Measurements from ENCODE around the gene WDTC1. TPM values are rescaled to one million over a fixed set of nuclear protein-coding genes. Genes with fewer than 3 reads are reported as not detected.

Gene WDTC1
- total RNA-seq, 1 experiment from 2014 or later, result 26.6 TPM

GRCh38 chr1:27327964-27328363 lies 93.5 kb downstream of the WDTC1 start:
- intact Hi-C loops (cut with micrococcal nuclease), result no loop called here
- H3K79me2 ChIP-seq (ENCODE audit: insufficient read depth, low read length), result peaks cover 78% of the 10 kb centered on the region
- no peak overlapping the region for H2AFZ ChIP-seq (ENCODE audit: low read depth, low read length, poor library complexity, severe bottlenecking)
- peaks cover 7 to 9% of the 10 kb centered on the region in 2 experiments; a peak in 3 of 4 replicates for H3K4me1 ChIP-seq (ENCODE audit: control insufficient read depth in 1 of 2, insufficient read depth in 2 of 2, low read length in 2 of 2)
- BruUV-seq (replicated peaks), result no TSS peak
- H4K20me1 ChIP-seq (ENCODE audit: insufficient read depth), result no peaks in the 10 kb centered on the region
- no peak overlapping the region for H3K4me3 ChIP-seq (replicated peaks in 1 of 2; ENCODE audit: low read depth in 1 of 2, low read length in 2 of 2)
- TF ChIP-seq ZBTB33 (IDR thresholded peaks at IDR 0.05; ENCODE audit: extremely low read depth, insufficient replicate concordance, low read length), result no peak
- no peak for TF ChIP-seq CTCF (IDR thresholded peaks at IDR 0.05 in 2 of 3, conservative IDR thresholded peaks at IDR 0.05 in 1 of 3; ENCODE audit: borderline replicate concordance in 1 of 3, insufficient read depth in 1 of 3, low read depth in 2 of 3, low read length in 2 of 3)
- TF ChIP-seq, protein P1, sequence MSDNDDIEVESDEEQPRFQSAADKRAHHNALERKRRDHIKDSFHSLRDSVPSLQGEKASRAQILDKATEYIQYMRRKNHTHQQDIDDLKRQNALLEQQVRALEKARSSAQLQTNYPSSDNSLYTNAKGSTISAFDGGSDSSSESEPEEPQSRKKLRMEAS (IDR thresholded peaks at IDR 0.05), result no peak
- TF ChIP-seq RAD21 (IDR thresholded peaks at IDR 0.05; ENCODE audit: low read depth), result no peak
- TF ChIP-seq ELF1 (IDR thresholded peaks at IDR 0.05; ENCODE audit: borderline replicate concordance, low read depth), result no peak
- no peak for TF ChIP-seq CEBPB (IDR thresholded peaks at IDR 0.05; ENCODE audit: low read depth)
- TF ChIP-seq, protein P2, sequence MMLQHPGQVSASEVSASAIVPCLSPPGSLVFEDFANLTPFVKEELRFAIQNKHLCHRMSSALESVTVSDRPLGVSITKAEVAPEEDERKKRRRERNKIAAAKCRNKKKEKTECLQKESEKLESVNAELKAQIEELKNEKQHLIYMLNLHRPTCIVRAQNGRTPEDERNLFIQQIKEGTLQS (IDR thresholded peaks at IDR 0.05), result no peak
- no peak for TF ChIP-seq FOSL1 (IDR thresholded peaks at IDR 0.05; ENCODE audit: low read depth)
- TF ChIP-seq EGR1 (IDR thresholded peaks at IDR 0.05; ENCODE audit: low read depth), result no peak
- TF ChIP-seq POLR2AphosphoS5 (IDR thresholded peaks at IDR 0.05; ENCODE audit: low read depth, low read length), result no peak
- TF ChIP-seq CBX3 (IDR thresholded peaks at IDR 0.05; ENCODE audit: low read depth), result no peak
- TF ChIP-seq SP1 (IDR thresholded peaks at IDR 0.05; ENCODE audit: low read depth), result no peak
- no peak for TF ChIP-seq ZNF274 (IDR thresholded peaks at IDR 0.05; ENCODE audit: low read depth, low read length)
- H3K27me3 ChIP-seq (ENCODE audit: insufficient read depth, low read length), result no peaks in the 10 kb centered on the region
- no peak overlapping the region for H3K4me2 ChIP-seq (ENCODE audit: low read length)
- H3K9ac ChIP-seq (ENCODE audit: low read length), result no peak overlapping the region
- ATAC-seq, result no peak
- no peak overlapping the region for H3K27ac ChIP-seq (ENCODE audit: low read depth, low read length)
- no peaks in the 10 kb centered on the region for H3K9me2 ChIP-seq (ENCODE audit: insufficient read depth)
- H3K9me3 ChIP-seq (ENCODE audit: control insufficient read depth in 1 of 2, insufficient read depth in 1 of 2, low read depth in 1 of 2, low read length in 2 of 2), result no peaks in the 10 kb centered on the region
- ChIA-PET CTCF (no interaction called here), POLR2A (no interaction called here), RAD21 (ENCODE audit: low non-redundant PET in 1 of 2, low total read pairs in 2 of 2, uncharacterized antibody in 2 of 2, unreplicated experiment in 2 of 2) (no interaction called here)
- no peak for DNase-seq (ENCODE audit: low read depth, low spot score)
- H3K36me3 ChIP-seq (ENCODE audit: control insufficient read depth in 1 of 2, insufficient read depth in 2 of 2, low read length in 2 of 2), result peaks cover 21 to 42% of the 10 kb centered on the region in 2 experiments; a peak in 3 of 4 replicates

Data from HCT116 (cell line).